RKO (cell line): ENCODE results near the gene TRMU.
A peak's percentile ranks its signal among the peaks of the same experiment; 100 is the strongest.
"Not testable (repeated sequence)": the region's sequence is repeated elsewhere in the genome, so short reads cannot be mapped to it uniquely, and the experiment has no call there.

Experiments
- DNase-seq: peaks from one replicate; pipeline ENCODE4 v3.0.0-alpha.2; 2016; ENCODE audit warnings: low spot score

Gene TRMU

GRCh38 chr22:46387748-46388147, 52.2 kb downstream of the TRMU start:
- no peak for DNase-seq

GRCh38 chr22:46388647-46389046, 53.1 kb downstream of the TRMU start:
- DNase-seq = no peak

- DNase-seq = no peak
Measured at GRCh38 chr22:46389081-46389480, 53.6 kb downstream of the TRMU start.

GRCh38 chr22:46390105-46390651, 54.7 kb downstream of the TRMU start:
- DNase-seq = no peak

GRCh38 chr22:46390652-46391301, 55.3 kb downstream of the TRMU start:
- DNase-seq = peak; percentile 72

GRCh38 chr22:46391486-46392136, 56.1 kb downstream of the TRMU start:
- no peak for DNase-seq

- DNase-seq = no peak
Measured at GRCh38 chr22:46392137-46392844, 56.8 kb downstream of the TRMU start.

- no peak for DNase-seq
Measured at GRCh38 chr22:46393873-46394272, 58.4 kb downstream of the TRMU start.

- DNase-seq = no peak
Measured at GRCh38 chr22:46394622-46395021, 59.1 kb downstream of the TRMU start.

- DNase-seq = no peak
Measured at GRCh38 chr22:46395145-46395544, 59.6 kb downstream of the TRMU start.

GRCh38 chr22:46397049-46397448, 61.5 kb downstream of the TRMU start:
- DNase-seq = not testable (repeated sequence)

- no peak for DNase-seq
Measured at GRCh38 chr22:46397514-46397913, 62.0 kb downstream of the TRMU start.

- no peak for DNase-seq
Measured at GRCh38 chr22:46397951-46398350, 62.4 kb downstream of the TRMU start.

GRCh38 chr22:46399251-46400024, 63.9 kb downstream of the TRMU start:
- DNase-seq = no peak

- no peak for DNase-seq
Measured at GRCh38 chr22:46401370-46401769, 65.9 kb downstream of the TRMU start.

- DNase-seq = no peak
Measured at GRCh38 chr22:46402505-46402904, 67.0 kb downstream of the TRMU start.

GRCh38 chr22:46403880-46404279, 68.4 kb downstream of the TRMU start:
- not testable (repeated sequence) for DNase-seq

- no peak for DNase-seq
Measured at GRCh38 chr22:46405901-46406300, 70.4 kb downstream of the TRMU start.

- no peak for DNase-seq
Measured at GRCh38 chr22:46406349-46406748, 70.8 kb downstream of the TRMU start.

- no peak for DNase-seq
Measured at GRCh38 chr22:46406791-46407190, 71.3 kb downstream of the TRMU start.
